ENCODE measurements around the gene OGG1. TPM values are rescaled to one million over a fixed set of nuclear protein-coding genes. Genes with fewer than 3 reads are reported as not detected.

OGG1 gene
- total and polyA plus RNA-seq, 9 of the 15 experiments (the other 6 are each of a cell fraction or from before 2014, with no cell fraction given): 6.6 to 33.0 (median 24.4) TPM

- no peak for TF ChIP-seq ZNF740 (CRISPR knock-in tag; IDR thresholded peaks at IDR 0.05)
- no peak for TF ChIP-seq ZNF740 (tag; IDR thresholded peaks at IDR 0.05)
- no peak for TF ChIP-seq PTBP1 (IDR thresholded peaks at IDR 0.05; ENCODE audit: low read depth, low read length)
- no peak for TF ChIP-seq NR1H2 (CRISPR knock-in tag; IDR thresholded peaks at IDR 0.05)
- TF ChIP-seq AFF1 (IDR thresholded peaks at IDR 0.05; ENCODE audit: low read depth in 1 of 2, partially characterized antibody in 2 of 2): no peak
- no peak for TF ChIP-seq FOXA3 (CRISPR knock-in tag; conservative IDR thresholded peaks at IDR 0.05 in 1 of 2, IDR thresholded peaks at IDR 0.05 in 1 of 2)
- no peak for TF ChIP-seq HNRNPH1 (optimal IDR thresholded peaks at IDR 0.05; ENCODE audit: low read depth, low read length)
- TF ChIP-seq FOXJ2 (tag; IDR thresholded peaks at IDR 0.05): no peak
- no peak for TF ChIP-seq MAFG (tag; conservative IDR thresholded peaks at IDR 0.05)
- no peak for TF ChIP-seq ZBTB8A (IDR thresholded peaks at IDR 0.05; ENCODE audit: partially characterized antibody)
- no peak for TF ChIP-seq ZNF518B (CRISPR knock-in tag; IDR thresholded peaks at IDR 0.05)
- TF ChIP-seq SUPT5H (IDR thresholded peaks at IDR 0.05): no peak
- TF ChIP-seq TFE3 (CRISPR knock-in tag; IDR thresholded peaks at IDR 0.05): peak; percentile 97
- no peak for TF ChIP-seq ZNF41 (CRISPR knock-in tag; conservative IDR thresholded peaks at IDR 0.05)
- TF ChIP-seq CBX5 (IDR thresholded peaks at IDR 0.05; ENCODE audit: borderline replicate concordance, low read depth): no peak
- TF ChIP-seq RBM39 (optimal IDR thresholded peaks at IDR 0.05; ENCODE audit: low read depth, low read length): no peak
- TF ChIP-seq BHLHE40 (IDR thresholded peaks at IDR 0.05; ENCODE audit: low read length): no peak
- TF ChIP-seq HIVEP1 (CRISPR knock-in tag; IDR thresholded peaks at IDR 0.05): no peak
- TF ChIP-seq TEAD4 (IDR thresholded peaks at IDR 0.05; ENCODE audit: low read length): no peak
- no peak for TF ChIP-seq TEAD4 (CRISPR knock-in tag; IDR thresholded peaks at IDR 0.05; ENCODE audit: borderline replicate concordance)
- no peak for TF ChIP-seq CHD1 (IDR thresholded peaks at IDR 0.05; ENCODE audit: low read length)
Measured at GRCh38 chr3:9765865-9766264, 16.1 kb downstream of the OGG1 start (continued).
